NCI-H524 (cell line): Measurements from ENCODE around the gene NEU4.
"Not testable (repeated sequence)": the region's sequence is repeated elsewhere in the genome, so short reads cannot be mapped to it uniquely, and the experiment has no call there.

Source experiments
- DNase-seq, 2 experiments: peaks; one replicate each; lab custom pipeline; 2025; lab: John Stamatoyannopoulos, UW

Gene NEU4

DNA sequence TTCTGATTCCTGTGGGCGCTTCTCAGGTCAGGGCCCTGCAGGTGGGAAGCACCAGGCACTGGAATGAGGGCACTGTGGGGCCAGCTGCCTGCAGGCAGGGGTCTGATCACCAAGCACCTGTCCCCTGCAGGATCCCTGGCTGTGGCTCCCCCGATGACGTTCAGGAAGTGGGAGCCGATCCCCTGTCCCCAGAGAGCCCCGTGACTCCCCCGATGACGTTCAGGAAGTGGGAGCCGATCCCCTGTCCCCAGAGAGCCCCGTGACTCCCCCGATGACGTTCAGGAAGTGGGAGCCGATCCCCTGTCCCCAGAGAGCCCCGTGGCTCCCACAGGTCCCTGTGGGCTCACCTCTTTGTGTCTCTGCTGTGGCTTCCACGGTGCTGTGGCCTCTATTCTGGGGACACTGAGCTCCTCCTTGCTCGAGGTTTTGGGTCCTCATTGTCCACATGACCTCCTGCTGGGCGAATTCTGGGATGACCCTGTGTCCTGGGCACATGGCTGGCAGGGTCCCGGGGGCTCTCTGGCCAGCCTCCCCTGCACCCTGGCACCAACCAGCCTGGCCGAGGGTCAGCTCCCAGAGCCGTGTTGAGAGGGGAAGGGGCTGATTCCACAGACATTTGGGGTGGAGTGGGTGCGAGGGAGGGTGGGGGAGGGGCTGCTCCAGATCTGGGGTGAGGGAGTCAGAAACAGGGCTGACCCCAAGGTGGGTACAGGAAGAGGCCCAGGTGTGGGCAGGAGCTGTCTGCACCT, 4.8 kb downstream of the NEU4 start:
- no peak for DNase-seq

DNA sequence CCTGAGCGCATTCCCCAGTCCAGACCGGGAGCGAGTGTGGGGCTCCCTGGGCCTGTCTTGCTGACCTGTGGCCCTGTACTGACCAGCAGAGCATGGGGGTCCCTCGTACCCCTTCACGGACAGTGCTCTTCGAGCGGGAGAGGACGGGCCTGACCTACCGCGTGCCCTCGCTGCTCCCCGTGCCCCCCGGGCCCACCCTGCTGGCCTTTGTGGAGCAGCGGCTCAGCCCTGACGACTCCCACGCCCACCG, 5.3 kb downstream of the NEU4 start:
- DNase-seq: no peak

DNA sequence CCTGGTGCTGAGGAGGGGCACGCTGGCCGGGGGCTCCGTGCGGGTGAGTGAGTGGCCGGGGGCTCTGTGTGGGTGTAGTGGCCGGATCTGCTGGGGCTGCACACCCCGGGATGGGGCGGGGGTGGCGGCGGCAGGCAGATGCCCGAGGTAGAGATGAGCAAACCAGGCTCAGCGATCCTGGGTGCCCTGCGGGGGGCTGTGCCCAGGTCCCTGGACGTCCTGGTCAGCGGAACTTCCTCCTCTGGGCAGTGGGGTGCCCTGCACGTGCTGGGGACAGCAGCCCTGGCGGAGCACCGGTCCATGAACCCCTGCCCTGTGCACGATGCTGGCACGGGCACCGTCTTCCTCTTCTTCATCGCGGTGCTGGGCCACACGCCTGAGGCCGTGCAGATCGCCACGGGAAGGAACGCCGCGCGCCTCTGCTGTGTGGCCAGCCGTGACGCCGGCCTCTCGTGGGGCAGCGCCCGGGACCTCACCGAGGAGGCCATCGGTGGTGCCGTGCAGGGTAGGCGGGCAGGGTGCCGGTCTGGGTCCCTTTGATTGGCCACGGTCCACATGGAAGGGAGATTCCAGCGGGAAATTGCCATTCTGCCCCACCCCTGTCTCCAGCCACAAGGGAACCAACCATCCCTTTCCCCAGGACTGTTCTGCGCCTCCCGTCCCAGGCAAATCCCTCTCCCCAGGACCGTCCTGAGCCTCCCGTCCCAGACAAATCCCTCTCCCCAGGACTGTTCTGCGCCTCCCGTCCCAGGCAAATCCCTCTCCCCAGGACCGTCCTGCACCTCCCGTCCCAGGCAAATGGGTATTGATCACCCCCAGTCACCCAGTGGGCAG, 5.9 kb downstream of the NEU4 start:
- no peak for DNase-seq

DNA sequence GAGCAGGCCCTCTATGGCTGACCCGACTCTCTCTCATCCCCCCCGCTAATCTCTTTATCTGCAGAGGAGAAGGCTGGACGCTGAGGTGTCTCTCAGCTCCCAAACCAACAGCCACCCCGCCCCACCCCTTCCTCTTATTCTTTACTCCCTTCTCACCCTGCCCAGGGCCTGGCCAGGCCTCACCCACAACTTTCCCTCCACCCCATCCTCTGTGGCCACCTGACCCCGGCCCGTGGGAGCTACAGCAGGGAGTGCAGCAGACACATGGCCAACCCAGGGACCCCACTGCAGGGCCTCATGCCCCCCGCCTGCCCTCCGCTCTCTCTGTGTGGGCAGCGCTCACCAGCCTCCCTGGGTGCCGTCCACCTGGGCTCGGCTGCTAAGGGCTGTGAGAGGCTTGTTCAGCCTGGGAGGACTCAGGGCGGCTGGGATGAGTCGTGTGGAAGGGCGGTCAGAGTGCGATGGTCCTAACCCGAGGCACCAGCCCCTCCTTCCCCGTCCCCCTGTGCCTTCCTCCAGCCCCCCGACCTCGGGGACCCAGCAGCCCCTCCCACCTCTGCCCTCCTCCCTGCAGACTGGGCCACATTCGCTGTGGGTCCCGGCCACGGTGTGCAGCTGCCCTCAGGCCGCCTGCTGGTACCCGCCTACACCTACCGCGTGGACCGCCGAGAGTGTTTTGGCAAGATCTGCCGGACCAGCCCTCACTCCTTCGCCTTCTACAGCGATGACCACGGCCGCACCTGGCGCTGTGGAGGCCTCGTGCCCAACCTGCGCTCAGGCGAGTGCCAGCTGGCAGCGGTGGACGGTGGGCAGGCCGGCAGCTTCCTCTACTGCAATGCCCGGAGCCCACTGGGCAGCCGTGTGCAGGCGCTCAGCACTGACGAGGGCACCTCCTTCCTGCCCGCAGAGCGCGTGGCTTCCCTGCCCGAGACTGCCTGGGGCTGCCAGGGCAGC, 6.8 kb downstream of the NEU4 start:
- DNase-seq: no peak

DNA sequence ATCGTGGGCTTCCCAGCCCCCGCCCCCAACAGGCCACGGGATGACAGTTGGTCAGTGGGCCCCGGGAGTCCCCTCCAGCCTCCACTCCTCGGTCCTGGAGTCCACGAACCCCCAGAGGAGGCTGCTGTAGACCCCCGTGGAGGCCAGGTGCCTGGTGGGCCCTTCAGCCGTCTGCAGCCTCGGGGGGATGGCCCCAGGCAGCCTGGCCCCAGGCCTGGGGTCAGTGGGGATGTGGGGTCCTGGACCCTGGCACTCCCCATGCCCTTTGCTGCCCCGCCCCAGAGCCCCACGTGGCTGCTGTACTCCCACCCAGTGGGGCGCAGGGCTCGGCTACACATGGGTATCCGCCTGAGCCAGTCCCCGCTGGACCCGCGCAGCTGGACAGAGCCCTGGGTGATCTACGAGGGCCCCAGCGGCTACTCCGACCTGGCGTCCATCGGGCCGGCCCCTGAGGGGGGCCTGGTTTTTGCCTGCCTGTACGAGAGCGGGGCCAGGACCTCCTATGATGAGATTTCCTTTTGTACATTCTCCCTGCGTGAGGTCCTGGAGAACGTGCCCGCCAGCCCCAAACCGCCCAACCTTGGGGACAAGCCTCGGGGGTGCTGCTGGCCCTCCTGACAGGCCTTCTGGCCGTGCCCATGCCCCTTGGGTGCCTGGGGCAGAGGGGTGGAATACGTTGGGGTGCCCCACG, 7.6 kb downstream of the NEU4 start:
- no peak for DNase-seq

DNA sequence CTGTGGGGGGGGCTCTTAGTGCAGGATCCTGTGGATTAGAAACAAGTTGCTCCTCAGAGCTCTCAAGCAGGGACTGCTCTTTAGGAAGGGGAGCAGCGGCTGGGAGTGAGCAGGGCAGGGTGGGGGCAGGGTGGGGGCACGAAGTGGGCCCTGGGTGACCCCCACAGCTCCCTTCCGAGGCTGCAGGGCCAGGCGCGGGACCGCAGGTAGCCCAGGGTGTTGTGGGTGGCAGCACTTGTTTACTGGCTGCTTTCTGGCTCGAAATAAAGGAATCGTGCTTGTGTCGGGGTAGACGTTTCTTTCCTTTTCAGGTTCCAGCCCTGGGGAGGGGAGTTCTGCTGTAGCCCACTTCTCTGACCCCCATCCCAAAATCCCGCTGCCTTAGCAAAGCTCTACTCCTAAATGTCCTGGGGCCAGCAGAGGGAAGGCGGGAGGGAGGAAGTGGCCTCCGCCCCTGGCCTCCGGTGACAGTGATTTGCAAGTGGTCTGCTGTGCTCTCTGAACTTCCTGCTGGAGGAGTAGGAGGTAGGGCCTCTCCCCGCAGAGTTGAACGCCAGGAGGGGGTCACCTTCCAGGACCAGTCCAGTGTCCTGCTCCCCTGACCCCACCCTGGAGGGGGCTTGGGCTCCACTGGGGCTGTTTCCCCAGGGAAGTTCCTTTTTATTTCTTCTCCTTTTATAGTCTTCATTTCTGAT, 8.3 kb downstream of the NEU4 start:
- DNase-seq: no peak

DNA sequence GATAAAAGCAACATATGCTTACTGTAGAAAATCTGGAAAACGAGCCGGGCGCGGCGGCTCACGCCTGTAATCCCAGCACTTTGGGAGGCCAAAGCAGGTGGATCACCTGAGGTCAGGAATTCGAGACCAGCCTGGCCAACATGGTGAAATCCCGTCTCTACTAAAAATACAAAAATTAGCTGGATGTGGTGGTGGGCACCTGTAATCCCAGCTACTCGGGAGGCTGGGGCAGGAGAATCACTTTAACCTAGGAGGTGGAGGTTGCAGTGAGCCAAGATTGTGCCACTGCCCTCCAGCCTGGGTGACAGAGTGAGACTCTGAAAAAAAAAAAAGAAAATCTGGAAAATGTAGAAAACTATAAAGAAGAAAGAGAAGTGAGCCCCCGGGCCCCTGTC, 8.8 kb downstream of the NEU4 start:
- not testable (repeated sequence) for DNase-seq

DNA sequence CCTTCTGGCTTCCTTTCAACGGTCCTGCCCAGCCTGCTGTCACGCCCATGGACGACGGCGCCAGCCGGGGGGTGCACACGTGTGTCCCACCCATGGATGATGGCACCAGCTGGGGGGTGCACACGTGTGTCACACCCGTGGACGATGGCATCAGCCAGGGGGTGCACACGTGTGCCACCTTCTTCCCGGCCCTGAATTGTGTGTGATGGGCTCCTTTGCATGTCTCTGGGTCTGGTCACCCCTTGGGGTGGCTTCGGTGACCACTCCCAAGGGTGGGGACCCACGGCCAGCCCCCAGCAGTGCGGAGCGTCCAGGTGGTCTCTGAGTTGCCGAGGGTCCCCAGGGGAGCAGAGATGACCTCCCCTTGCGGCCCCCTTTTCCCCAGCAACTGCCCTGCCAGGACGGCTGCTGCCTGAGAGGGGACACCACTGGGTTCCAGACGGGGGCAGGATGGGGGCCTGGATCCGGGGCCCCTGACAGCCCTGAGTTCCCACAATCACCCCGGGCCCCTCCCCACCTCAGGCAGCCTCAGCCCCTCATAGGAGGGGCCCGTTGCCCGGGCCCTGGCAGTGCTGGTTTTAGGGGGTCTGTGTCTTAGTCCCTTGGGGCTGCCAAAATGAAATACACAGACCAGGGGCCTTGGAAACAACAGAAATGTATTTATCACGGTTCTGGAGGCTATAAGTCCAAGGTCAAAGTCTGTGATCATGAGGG, 9.4 kb downstream of the NEU4 start:
- no peak for DNase-seq

DNA sequence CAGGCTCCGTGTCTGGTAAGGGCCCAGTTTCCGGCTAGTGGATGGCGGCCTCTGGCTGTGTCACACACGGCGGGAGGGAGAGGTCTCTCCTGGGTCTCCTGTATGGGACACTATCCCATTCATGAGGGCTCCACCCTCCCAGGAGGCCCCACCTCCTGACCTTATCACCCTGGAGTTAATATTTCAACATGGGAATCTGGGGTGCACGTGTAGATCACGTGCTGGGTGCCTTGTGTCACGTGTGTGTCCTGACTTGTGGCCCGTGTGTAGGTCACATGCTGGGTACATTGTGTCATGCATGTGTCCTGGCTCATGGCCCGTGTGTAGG, 9.9 kb downstream of the NEU4 start:
- no peak for DNase-seq

DNA sequence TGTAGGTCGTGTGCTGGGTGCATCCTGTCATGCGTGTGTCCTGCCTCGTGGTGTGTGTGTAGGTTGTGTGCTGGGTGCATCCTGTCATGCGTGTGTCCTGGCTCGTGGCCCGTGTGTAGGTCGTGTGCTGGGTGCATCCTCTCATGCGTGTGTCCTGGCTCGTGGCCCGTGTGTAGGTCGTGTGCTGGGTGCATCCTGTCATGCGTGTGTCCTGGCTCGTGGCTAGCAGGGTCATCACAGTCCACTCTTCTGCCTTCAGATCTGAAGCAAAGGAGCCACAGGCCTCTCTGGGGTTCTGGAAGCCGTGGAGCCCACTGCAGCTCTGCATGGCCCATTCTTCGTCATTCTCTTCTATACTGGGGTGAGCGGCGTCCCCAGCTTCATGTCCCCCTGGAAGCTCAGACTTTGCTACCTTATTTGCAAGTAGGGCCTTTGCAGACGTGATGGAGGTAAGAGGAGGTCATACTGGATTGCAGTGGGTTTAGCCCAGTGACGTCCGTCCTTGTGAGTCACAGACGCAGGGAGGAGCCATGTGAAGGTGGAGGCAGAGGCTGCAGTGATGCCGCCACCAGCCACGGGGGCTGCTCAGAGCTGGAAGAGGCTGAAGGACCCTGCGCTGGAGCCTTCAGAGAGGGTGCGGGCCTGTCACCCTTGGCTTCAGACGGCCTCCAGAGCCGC, 11.1 kb downstream of the NEU4 start:
- DNase-seq: not testable (repeated sequence)

DNA sequence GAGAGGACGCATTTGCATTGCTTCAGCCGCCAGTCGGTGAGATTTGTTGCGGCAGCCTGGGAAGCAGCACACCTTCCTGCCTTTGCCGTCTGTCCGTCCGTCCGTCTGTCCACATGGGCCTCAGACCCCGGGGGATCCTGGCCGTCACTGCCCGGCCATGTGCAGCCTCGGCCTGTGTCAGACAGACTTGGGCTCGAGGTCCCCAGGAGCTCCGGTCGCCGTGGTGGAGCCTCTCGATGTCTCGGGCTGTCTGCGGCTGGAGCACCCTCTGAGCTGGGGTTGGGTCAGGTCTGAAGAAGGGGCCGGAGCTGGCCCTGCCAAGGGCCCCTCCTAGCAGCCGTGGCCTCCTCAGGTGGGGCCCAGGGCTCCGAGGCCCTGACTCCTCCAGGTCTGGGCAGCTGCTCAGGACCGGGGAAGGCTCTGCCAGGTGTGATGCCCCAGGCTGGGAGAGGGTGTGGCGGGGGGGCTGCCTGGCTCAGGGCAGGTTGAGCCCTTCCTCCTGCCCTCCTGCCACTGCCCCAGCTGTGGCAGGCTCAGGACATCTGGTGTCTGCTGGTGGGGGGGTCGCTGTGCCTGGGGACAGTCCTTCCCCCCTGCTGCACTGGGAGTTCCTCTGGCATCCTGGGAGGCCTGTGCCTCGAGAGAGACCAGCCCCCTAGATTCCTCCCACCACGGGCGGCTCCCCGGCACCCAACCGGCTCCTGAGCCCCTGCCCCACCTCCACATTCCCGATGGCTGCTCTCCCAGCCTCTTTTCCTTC, 11.8 kb downstream of the NEU4 start:
- DNase-seq: peak in 1 of 2 experiments; percentile 7

DNA sequence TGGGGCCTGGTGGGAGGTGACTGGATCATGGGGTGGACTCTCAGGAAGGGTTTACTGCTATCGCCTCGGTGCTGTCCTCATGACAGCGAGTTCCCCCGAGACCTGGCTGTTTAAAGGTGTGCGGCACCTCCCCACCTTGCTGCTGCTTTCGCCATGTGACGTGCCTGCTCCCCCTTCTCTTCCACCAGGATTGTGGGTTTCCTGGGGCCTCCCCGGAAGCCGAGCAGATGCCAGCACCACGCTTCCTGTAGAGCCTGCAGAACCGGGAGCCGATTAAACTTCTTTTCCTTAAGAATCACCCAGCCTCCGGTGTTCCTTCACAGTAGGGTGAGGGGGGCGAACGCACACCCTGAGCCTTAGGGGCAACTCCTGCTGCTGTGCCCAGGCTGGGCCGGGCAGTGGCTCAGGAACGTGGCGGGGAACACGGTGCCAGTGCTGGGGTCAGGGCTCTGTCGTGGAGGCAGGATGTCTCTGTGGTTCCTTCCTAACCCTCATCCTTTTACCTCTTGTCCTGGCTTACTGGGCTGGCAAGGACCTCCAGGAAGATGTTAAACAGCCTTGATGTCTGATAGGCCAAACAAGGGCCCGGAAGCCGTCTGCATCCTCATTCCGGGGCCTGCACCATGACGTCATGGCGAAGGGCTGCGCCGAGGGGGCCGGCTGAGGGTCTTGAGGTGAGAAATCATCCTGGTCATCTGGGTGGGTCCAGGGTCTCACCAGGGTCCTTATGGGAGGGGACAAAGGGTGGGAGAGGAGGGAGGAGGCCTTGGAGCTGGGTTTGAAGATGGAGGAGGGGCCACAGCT, 12.7 kb downstream of the NEU4 start:
- DNase-seq: no peak

DNA sequence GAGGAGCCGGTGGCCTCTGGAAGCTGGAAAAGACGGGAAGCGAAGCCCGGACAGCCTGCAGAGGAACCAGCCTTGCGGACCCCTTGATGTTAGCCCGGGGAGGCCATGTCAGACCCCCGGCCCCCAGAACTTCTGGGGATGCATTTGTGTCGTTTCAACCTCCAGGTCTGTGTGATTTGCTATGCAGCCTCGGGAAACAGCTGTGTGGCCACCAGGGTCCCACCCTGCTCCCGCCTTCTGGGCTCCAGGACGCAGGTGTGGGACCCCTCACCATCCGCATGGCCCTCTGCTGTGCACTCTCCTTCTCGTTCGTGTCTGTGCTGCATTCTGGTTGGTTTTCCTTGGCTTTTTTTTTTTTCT, 13.3 kb downstream of the NEU4 start:
- DNase-seq: no peak

DNA sequence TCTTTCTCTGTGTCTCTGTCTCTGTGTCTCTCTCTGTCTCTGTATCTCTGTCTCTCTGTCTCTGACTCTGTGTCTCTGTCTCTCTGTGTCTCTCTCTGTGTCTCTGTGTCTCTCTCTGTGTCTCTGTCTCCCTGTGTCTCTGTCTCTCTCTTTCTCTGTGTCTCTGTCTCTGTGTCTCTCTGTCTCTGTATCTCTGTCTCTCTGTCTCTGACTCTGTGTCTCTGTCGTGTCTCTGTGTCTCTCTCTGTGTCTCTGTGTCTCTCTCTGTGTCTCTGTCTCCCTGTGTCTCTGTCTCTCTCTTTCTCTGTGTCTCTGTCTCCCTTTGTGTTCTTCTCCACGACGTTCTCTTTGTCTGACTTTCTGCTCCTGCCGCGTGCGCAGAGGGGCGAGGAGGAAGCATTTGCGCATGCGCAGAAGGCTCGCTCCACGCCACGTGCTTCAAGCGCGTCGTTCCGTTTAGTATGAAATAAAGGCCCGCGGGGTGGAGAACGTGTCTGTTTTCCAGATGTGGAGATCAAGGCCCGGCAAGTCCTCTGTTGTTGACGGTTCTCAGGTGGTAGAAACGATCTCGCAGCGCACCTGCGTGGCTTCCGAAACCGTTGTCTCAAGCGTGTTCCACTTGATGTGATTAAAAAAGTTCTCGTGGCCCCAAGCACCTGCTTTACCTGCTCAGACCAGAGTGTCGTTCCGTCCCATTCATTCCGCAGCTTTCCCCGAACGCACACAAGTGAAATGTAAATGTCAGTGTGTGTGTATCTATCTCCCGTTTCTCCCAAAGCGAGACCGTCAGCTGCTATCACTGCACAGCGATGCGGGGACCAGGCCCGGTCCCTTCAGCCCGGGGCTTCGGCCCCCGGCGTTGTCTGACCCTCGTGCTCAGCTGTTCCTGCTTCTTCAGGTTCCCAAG, 14.8 kb downstream of the NEU4 start:
- not testable (repeated sequence) for DNase-seq

DNA sequence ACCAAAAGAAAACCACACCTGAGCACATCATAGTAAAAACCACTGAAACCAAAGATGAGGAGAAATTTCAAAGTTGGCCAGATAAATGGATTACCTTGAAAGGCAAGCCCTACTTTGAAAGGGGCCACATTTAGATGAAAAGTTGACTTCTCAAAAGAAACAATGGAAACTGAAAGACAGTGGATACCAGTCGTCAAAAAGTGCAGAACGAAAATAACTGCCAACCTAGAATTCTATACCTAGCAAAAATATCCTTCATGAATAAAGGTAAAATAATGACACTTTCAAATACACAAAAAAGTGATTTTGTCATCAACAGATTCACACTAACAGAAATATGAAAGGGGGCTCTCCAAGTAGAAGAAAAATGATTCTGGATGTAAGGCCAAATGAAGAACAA, 18.4 kb downstream of the NEU4 start:
- DNase-seq: no peak

DNA sequence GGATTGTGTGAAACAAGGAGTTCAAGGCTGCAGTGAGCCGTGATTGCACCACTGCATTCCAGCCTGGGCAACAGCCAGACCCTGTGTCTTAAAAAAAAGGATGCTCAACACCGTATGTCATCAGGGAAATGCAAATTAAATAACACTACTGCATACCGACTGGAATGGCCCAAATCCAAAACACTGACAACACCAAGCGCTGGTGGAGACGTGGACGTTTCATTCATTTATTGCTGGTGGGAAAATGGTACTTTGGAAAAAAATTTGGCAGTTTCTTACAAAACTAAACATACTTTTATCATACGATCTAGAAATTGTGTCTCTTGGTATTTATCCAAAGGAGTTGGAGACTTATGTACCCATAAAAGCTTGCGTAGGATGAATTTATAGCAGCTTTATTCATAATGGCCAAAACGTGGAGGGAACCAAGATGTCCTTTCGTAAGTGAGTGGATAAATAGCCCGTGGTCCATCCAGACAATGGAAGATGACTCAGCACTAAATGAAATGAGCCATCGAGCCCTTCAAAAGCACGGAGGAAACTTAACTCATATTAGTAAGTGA, 24.2 kb downstream of the NEU4 start:
- DNase-seq: no peak

DNA sequence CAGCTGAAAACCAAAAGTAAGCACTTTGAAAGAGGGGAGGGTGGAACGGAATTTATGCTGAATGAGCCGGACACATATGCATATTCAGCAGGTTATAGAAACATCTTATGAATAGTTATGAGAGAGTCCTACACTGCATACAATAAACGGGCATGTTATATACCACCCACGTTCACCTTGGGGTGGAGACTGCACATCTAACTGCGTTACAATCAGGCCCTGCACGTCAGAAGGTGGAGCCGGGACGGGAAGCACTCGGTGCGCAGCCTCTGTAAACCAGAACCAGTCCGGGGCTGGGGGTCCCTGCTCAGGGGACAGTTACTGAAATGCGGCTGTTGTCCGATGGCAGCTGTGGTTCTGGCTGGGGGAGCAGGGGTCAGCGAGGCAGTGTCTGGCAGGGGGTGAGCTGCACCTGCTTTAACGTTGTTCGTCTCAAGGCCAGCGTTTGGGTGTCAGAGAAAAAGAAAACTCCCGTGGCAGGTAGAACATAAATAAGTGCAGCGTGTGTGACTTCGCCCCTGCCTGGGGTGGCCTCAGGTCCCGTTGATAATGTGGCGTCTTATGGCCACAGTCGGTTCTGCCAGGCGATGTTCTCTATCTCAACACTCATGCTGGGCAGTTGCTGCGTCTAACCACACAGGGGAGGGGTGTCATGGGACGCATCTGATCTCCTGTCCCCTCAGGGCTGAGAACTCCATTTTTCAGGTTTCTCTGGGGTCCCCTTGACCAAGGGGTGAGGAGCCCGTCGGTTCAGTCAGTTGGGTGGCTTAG, 24.9 kb downstream of the NEU4 start:
- not testable (repeated sequence) for DNase-seq
